Glomerular visceral epithelial cell (primary cell): ENCODE data around the gene PLET1.

Source experiments
- DNase-seq: peaks from one replicate; pipeline ENCODE4 v3.0.0-alpha.2; 2016; ENCODE audit errors: extremely low spot score

PLET1 gene

DNA sequence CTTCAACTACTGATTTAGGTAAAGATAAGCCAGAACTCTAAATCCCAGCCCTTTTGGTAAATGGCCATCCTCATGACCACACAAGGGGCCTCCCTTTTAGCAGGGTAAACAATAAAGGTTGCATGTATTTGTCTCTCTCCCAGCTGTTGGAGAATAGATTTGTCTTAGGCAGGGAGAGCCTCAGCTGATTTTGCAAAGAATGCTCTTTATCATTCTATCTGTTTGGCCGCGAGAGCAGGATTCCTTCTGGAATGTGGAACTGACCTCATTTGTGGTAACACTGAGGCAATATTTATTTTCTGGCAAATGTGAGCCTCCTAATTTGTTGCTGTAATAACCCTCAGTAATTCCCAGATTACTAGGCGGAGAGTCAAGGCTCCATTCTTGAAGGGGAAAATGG is 19.2 kb downstream of the PLET1 start:
- no peak for DNase-seq

GRCh38 chr11:112238041-112238440 is 22.6 kb downstream of the PLET1 start:
- no peak for DNase-seq

- no peak for DNase-seq
These were observed 23.2 kb downstream of the PLET1 start for GRCh38 chr11:112237451-112237850.

GRCh38 chr11:112235750-112236390 is 24.8 kb downstream of the PLET1 start:
- DNase-seq: no peak

- DNase-seq: no peak
These were observed 28.7 kb downstream of the PLET1 start for GRCh38 chr11:112231952-112232351.

DNA sequence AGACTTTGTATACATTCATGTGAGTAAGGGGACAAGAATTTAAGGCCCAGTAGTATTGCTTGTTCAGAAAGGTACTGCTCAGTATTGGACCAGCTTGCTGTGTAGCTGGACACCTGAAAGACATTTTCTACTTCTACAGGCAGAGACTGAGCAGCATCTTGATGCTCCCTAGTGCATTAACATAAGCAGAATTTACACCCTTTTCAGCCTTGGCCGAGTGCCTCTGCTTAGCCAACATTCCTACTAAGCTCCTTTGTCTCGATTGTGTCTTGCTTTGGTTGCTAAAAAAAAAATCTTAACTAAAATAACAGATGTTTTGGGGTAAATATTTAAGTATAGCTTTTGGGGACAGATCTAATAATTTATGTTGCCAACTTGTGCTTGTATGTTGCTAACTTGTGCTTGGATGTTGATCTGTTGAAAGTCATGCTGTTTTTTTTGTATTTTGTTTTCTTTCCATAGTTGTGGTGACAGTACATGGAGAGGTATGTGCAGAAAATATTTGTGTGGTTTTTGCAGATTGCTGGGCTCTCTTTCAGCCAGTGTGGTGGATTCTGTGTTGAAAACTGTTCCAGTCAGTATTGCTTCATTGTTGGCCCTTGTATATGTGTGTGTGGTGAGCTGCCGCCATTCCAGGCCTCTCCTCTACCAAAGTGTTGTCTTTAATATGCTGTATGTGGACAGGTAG is 30.8 kb downstream of the PLET1 start:
- no peak for DNase-seq

DNA sequence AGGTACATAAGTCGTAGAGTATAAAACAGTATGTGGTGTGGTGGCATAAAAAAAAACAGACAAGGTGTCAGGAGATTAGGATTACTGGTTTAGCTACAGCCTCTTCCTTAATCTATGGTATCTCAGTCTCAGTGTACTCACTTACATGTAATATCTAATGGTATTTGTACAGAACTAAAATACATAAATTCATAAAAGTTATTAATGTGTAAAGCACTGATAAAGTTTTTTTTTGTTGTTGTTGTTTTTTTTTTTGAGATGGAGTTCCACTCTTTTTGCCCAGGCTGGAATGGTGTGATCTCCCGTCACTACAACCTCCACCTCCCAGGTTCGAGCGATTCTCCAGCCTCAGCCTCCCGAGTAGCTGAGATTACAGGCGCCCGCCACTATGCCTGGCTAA is 31.5 kb downstream of the PLET1 start:
- no peak for DNase-seq

GRCh38 chr11:112228706-112229105 is 32.0 kb downstream of the PLET1 start:
- DNase-seq: no peak

DNA sequence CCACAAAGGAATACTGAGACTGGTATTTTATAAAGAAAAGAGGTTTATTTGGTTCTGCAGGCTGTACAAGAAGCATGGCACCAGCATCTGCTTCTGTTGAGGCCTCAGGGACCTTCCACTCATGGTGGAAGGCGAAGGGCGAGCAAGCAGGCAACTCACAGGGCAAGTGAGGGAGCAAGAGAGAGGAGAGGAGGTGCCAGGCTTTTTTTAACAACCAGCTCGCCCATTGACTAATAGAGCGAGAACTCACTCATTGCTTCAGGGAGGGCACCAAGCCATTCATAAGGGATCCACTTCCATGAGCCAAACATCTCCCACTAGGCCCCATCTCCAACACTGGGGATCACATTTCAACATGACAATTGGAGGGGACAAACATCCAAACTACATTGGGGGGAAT is 33.2 kb downstream of the PLET1 start:
- no peak for DNase-seq

GRCh38 chr11:112226831-112227401 is 33.7 kb downstream of the PLET1 start:
- DNase-seq: no peak

DNA sequence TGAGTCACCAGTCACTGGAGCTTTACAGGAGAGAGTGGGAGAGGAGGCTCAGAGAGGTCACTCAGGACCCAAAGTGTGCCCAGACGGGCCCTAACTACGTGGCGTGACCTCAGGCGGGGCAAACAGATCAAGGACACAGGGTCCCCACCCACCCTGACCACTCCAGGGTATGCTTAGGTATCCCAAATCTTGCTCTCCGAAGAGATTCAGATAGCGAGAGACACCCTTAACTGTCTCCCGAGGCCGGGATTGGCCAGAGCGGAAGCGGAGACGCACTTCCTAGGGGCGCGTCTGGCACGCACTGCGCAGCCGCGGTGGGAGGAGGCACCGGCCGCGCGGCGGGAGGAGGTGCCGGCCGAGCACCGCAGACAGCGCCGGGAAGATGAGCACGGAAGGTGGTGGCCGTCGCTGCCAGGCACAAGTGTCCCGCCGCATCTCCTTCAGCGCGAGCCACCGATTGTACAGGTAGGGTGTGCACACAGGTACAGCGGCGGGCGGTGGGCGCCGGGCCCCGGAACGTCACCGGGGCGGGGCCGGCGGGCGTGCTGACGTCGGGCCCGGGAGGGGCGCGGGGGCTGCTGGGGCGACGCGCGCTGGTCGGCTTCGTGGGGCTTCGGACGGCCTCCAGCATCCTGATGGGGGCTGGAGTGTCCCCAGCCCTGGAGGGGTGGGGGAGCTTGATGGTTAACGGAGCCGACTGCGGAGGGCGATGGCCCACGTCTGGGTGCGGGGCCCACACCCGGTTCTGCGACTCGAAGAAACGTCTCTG is 34.4 kb downstream of the PLET1 start, which contains the start of gene PTS:
TSS of gene PTS (plus strand) at position 367 of the 769 bp plus-strand sequence. CDS start at position 383, 16 bp downstream.
- peak; percentile 82 for DNase-seq

- DNase-seq: no peak
These were observed 35.0 kb downstream of the PLET1 start for GRCh38 chr11:112225753-112226061.

DNA sequence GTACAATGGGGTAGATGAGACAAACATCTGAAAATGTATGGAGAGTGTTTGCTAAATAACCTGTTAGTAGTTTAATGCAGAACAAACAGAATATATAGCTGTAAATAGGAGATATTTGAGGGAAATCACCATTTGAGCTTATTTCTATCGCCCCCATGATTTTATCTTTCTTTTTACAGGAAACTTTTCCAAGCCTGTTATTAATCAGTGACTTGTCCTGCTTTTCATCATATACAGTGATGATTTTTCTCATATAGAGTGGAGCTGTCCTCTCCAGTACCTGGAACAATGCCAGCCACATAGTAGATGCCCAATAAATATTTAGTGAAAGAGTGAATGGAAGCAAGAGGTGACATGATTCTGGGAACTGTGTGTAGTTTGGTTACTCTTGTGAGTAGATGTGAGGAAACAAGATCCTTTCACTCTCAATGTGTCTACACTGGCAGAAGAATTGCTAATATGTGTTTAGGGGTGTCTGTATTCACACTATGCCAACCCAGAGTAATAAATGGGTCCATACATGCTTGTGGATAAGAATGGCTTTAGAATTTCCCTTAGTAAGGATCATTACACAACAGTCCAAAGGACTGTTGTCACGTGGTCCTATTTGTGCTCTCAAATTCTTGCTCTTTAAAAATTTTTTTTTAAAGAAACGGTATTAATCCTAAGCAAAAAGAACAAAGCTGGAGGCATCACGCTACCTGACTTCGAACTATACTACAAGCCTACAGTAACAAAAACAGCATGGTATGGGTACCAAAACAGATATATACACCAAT is 36.7 kb downstream of the PLET1 start:
- DNase-seq: no peak

DNA sequence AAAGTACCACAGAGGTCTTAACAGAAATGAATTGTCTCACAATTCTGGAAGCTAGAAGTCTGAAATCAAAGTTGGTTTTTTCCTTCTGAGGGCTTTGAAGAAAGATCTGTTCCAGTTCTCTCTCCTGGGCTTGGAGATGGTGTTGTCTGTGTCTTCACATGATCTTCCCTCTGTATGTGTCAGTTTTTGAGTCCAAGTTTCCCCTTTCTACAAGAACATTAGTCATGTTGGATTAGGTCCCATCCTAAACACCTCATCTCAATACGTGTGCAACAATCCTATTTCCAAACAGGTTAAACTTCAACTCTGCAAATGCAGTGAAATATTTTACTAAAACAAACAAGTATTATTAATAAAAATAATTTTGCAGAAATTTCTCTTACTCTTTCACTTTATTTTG is 37.5 kb downstream of the PLET1 start:
- no peak for DNase-seq

- no peak for DNase-seq
These were observed 38.4 kb downstream of the PLET1 start for GRCh38 chr11:112222303-112222702.

DNA sequence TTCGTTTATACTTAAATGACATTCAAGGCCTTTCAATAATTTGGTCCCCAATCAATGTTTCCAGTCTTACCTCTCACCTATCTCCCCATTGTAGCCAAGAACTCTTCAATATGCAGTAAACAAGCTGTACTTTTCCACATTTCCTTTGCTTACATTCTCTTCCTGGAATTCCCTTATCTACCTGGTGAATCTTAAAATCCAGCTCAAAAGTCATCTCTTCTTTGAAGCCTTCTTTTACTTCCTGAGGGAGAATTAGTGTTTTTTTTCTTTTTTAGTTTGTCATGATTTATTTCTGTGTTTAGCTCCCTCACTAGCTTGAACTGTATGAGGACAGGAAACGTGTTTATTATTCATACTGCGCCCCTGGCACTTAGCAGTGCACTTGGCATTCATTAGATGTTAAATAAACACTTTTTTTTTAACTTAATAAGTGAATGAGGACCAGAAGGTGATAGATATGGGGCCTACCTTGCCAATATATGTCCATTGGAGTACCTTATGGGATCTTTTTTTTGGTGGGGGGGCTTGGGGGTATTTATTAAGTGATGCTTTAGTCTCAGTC is 39.3 kb downstream of the PLET1 start:
- no peak for DNase-seq

- DNase-seq: peak; percentile 69
These were observed 41.0 kb downstream of the PLET1 start for GRCh38 chr11:112219476-112220232.

- DNase-seq: no peak
These were observed 44.0 kb downstream of the PLET1 start for GRCh38 chr11:112216561-112217105.

GRCh38 chr11:112215621-112216020 is 45.0 kb downstream of the PLET1 start:
- no peak for DNase-seq

GRCh38 chr11:112213753-112214152 is 46.9 kb downstream of the PLET1 start:
- no peak for DNase-seq
